WTC11 (cell line): Measurements from ENCODE around the gene CWF19L2. TPM values are rescaled to one million over a fixed set of nuclear protein-coding genes. Genes with fewer than 3 reads are reported as not detected.

ENCODE experiments used
- ATAC-seq: fragments of 200-7000 bp; cut with Tn5 transposase; 2 replicates; pipeline ENCODE4 v1.10.0; 2021; ENCODE audit warnings: mild to moderate bottlenecking, moderate library complexity
- CTCF ChIA-PET: fragments of 300-600 bp; sonication (Branson Sonifier 250); formaldehyde crosslinking; loops from one replicate; lab custom pipeline; 2021; ENCODE audit warnings: antibody characterized with exemption; lab: Charles Lee
- POLR2A ChIA-PET: fragments of 350-600 bp; sonication (Branson Sonifier 250); formaldehyde crosslinking; loops from one replicate; lab custom pipeline; 2021; ENCODE audit warnings: antibody characterized with exemption; lab: Charles Lee
- DNase-seq: peaks from one replicate; pipeline ENCODE4 v3.0.0; 2021; ENCODE audit warnings: low spot score
- H3K27ac Mint-ChIP-seq: 2 replicates; pipeline ENCODE4 v1.8.0; 2021; ENCODE audit warnings: mixed read lengths
- H3K27me3 Mint-ChIP-seq: 2 replicates; pipeline ENCODE4 v1.8.0; 2021; ENCODE audit warnings: low read depth, mild to moderate bottlenecking, moderate library complexity, mixed read lengths
- H3K36me3 Mint-ChIP-seq: 2 replicates; pipeline ENCODE4 v1.8.0; 2021; ENCODE audit warnings: mixed read lengths
- H3K4me1 Mint-ChIP-seq: 2 replicates; pipeline ENCODE4 v1.8.0; 2022; ENCODE audit warnings: mixed read lengths
- H3K4me3 Mint-ChIP-seq: 2 replicates; pipeline ENCODE4 v1.8.0; 2021; ENCODE audit warnings: mild to moderate bottlenecking, moderate library complexity, mixed read lengths
- H3K9me3 Mint-ChIP-seq: 2 replicates; pipeline ENCODE4 v1.8.0; 2021; ENCODE audit warnings: mixed read lengths
- CBFB ChIP-seq: sonication (generic); formaldehyde crosslinking; IDR thresholded peaks from 2 replicates; pipeline ENCODE4 v1.8.1; 2022; ENCODE audit warnings: mild to moderate bottlenecking, low read depth, missing genetic modification reagents
- IRF2 ChIP-seq: sonication (generic); formaldehyde crosslinking; IDR thresholded peaks from 2 replicates; pipeline ENCODE4 v1.8.0; 2022; ENCODE audit warnings: low read depth, missing genetic modification reagents, borderline replicate concordance
- JUN ChIP-seq: sonication (generic); formaldehyde crosslinking; IDR thresholded peaks from 2 replicates; pipeline ENCODE4 v1.8.0; 2023; ENCODE audit warnings: mild to moderate bottlenecking, missing genetic modification reagents
- NFE2L1 ChIP-seq: sonication (generic); formaldehyde crosslinking; IDR thresholded peaks from 2 replicates; pipeline ENCODE4 v1.8.1; 2023; ENCODE audit warnings: missing genetic modification reagents
- NR2C2 ChIP-seq: sonication (generic); formaldehyde crosslinking; IDR thresholded peaks from 2 replicates; pipeline ENCODE4 v1.8.0; 2022; ENCODE audit warnings: mild to moderate bottlenecking, missing genetic modification reagents
- OVOL2 ChIP-seq: fragments of 250-450 bp; sonication (Bioruptor Pico); IDR thresholded peaks from 2 replicates; pipeline ENCODE4 v1.9.0; 2021; ENCODE audit warnings: mild to moderate bottlenecking, borderline replicate concordance
- RORB ChIP-seq: fragments of 250-450 bp; sonication (Bioruptor Pico); IDR thresholded peaks from 2 replicates; pipeline ENCODE4 v1.9.0; 2021; ENCODE audit warnings: mild to moderate bottlenecking
- SMAD4 ChIP-seq: sonication (generic); formaldehyde crosslinking; IDR thresholded peaks from 2 replicates; pipeline ENCODE4 v1.8.0; 2022; ENCODE audit warnings: mild to moderate bottlenecking, missing genetic modification reagents
- TCF7 ChIP-seq: sonication (generic); formaldehyde crosslinking; IDR thresholded peaks from 2 replicates; pipeline ENCODE4 v1.8.0; 2022; ENCODE audit warnings: mild to moderate bottlenecking, low read depth, missing genetic modification reagents, moderate library complexity
- TEAD4 ChIP-seq: sonication (generic); formaldehyde crosslinking; IDR thresholded peaks from 2 replicates; pipeline ENCODE4 v1.8.0; 2022; ENCODE audit warnings: mild to moderate bottlenecking, missing genetic modification reagents
- ZNF138 ChIP-seq: sonication (generic); formaldehyde crosslinking; conservative IDR thresholded peaks from 2 replicates; pipeline ENCODE4 v1.8.1; 2022; ENCODE audit warnings: mild to moderate bottlenecking, moderate library complexity, missing genetic modification reagents
- ZNF317 ChIP-seq: sonication (generic); formaldehyde crosslinking; IDR thresholded peaks from 2 replicates; pipeline ENCODE4 v1.8.1; 2023; ENCODE audit warnings: low read depth, mild to moderate bottlenecking, moderate library complexity, missing genetic modification reagents, borderline replicate concordance
- ZNF423 ChIP-seq: fragments of 250-450 bp; sonication (Bioruptor Pico); IDR thresholded peaks from 2 replicates; pipeline ENCODE4 v2.1.2; 2022; ENCODE audit warnings: mild to moderate bottlenecking, moderate library complexity
- total RNA-seq: library from RNA; stranded (reverse); gene quantifications from 3 replicates; pipeline ENCODE4 v1.2.3, GENCODE V29; 2021
- TF ChIP-seq, protein P1 (sequence below): sonication (generic); formaldehyde crosslinking; IDR thresholded peaks from 2 replicates; pipeline ENCODE4 v1.8.1; 2023; ENCODE audit warnings: mild to moderate bottlenecking, moderate library complexity, missing genetic modification reagents
- TF ChIP-seq, protein P2 (sequence below): sonication (generic); formaldehyde crosslinking; IDR thresholded peaks from 2 replicates; pipeline ENCODE4 v1.8.0; 2022; ENCODE audit warnings: mild to moderate bottlenecking, missing genetic modification reagents
- TF ChIP-seq, protein P3 (sequence below): sonication (generic); formaldehyde crosslinking; conservative IDR thresholded peaks from 2 replicates; pipeline ENCODE4 v1.8.1; 2023; ENCODE audit warnings: mild to moderate bottlenecking, low read depth, missing genetic modification reagents, moderate library complexity
- TF ChIP-seq, protein P4 (sequence below): fragments of 250-450 bp; sonication (Bioruptor Pico); IDR thresholded peaks from 2 replicates; pipeline ENCODE4 v1.9.0; 2021; ENCODE audit warnings: mild to moderate bottlenecking, borderline replicate concordance
- TF ChIP-seq, protein P5 (sequence below): sonication (generic); formaldehyde crosslinking; IDR thresholded peaks from 2 replicates; pipeline ENCODE4 v1.8.1; 2022; ENCODE audit warnings: mild to moderate bottlenecking, moderate library complexity, missing genetic modification reagents

CWF19L2 gene
- total RNA-seq, 1 experiment from 2014 or later = 16.2 TPM

DNA sequence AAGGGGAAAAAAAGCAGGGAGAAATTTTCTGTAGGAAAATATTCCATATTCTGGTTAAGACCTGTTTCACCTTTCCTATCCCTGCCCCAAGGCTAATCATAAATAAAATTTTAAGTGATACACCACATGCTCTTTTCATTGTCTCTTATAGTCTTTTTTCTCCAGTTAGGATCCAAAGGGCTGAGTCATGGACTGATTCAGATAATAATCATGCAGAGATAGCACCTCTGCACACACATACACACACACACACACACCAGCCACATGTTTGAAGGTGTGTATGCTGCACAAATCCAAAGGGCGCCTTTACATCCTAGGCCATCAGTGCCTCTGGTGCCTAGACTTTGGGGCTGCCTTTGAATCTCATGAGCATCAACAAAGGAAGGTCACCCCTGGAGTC, 35.5 kb upstream of the CWF19L2 start (continued):
- TF ChIP-seq, protein P1, sequence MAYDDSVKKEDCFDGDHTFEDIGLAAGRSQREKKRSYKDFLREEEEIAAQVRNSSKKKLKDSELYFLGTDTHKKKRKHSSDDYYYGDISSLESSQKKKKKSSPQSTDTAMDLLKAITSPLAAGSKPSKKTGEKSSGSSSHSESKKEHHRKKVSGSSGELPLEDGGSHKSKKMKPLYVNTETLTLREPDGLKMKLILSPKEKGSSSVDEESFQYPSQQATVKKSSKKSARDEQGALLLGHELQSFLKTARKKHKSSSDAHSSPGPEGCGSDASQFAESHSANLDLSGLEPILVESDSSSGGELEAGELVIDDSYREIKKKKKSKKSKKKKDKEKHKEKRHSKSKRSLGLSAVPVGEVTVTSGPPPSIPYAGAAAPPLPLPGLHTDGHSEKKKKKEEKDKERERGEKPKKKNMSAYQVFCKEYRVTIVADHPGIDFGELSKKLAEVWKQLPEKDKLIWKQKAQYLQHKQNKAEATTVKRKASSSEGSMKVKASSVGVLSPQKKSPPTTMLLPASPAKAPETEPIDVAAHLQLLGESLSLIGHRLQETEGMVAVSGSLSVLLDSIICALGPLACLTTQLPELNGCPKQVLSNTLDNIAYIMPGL (CRISPR knock-in tag) = no peak
- TF ChIP-seq, protein P2, sequence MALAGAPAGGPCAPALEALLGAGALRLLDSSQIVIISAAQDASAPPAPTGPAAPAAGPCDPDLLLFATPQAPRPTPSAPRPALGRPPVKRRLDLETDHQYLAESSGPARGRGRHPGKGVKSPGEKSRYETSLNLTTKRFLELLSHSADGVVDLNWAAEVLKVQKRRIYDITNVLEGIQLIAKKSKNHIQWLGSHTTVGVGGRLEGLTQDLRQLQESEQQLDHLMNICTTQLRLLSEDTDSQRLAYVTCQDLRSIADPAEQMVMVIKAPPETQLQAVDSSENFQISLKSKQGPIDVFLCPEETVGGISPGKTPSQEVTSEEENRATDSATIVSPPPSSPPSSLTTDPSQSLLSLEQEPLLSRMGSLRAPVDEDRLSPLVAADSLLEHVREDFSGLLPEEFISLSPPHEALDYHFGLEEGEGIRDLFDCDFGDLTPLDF (CRISPR knock-in tag) = no peak

DNA sequence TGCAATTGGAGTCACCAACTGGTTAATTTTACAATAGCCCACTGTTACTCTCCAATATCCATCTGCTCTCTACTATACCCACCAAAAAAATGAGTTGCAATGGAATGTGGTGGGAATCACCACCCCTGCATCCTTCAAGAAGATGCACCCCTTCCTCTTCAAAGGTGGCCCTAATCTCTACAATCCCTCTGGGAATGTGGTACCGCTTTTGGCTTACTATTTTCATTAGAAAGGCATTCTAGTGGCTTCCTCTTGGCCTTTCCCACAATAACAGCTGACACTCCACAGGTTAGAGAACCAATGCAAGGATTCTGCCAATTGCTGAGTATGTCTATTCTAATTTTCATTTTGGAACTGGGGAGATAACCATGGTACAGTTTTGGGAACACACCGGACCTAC, 33.2 kb upstream of the CWF19L2 start:
- no peak overlapping the region for H3K27ac Mint-ChIP-seq
- no peaks in the 10 kb centered on the region for H3K36me3 Mint-ChIP-seq
- H3K9me3 Mint-ChIP-seq = peaks cover 5% of the 10 kb centered on the region
- no peaks in the 10 kb centered on the region for H3K27me3 Mint-ChIP-seq
- ATAC-seq = no peak
- no peak for DNase-seq
- no peak overlapping the region for H3K4me3 Mint-ChIP-seq
- CTCF ChIA-PET = interaction anchor here (0.7 kb wide), 1 partner anchor 293 kb away, joined by 3 read pairs; no protein-coding TSS in a partner anchor
- POLR2A ChIA-PET = no interaction called here
- TF ChIP-seq RORB (CRISPR knock-in tag) = no peak
- TF ChIP-seq, protein P3, sequence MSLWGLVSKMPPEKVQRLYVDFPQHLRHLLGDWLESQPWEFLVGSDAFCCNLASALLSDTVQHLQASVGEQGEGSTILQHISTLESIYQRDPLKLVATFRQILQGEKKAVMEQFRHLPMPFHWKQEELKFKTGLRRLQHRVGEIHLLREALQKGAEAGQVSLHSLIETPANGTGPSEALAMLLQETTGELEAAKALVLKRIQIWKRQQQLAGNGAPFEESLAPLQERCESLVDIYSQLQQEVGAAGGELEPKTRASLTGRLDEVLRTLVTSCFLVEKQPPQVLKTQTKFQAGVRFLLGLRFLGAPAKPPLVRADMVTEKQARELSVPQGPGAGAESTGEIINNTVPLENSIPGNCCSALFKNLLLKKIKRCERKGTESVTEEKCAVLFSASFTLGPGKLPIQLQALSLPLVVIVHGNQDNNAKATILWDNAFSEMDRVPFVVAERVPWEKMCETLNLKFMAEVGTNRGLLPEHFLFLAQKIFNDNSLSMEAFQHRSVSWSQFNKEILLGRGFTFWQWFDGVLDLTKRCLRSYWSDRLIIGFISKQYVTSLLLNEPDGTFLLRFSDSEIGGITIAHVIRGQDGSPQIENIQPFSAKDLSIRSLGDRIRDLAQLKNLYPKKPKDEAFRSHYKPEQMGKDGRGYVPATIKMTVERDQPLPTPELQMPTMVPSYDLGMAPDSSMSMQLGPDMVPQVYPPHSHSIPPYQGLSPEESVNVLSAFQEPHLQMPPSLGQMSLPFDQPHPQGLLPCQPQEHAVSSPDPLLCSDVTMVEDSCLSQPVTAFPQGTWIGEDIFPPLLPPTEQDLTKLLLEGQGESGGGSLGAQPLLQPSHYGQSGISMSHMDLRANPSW (CRISPR knock-in tag) = no peak
- no peak for TF ChIP-seq JUN (CRISPR knock-in tag)
- TF ChIP-seq, protein P1 (CRISPR knock-in tag) = no peak
- TF ChIP-seq TCF7 (CRISPR knock-in tag) = no peak
- no peak for TF ChIP-seq NFE2L1 (CRISPR knock-in tag)
- no peak for TF ChIP-seq TEAD4 (CRISPR knock-in tag)
- TF ChIP-seq NR2C2 (CRISPR knock-in tag) = no peak
- no peak for TF ChIP-seq ZNF317 (CRISPR knock-in tag)
- TF ChIP-seq, protein P4, sequence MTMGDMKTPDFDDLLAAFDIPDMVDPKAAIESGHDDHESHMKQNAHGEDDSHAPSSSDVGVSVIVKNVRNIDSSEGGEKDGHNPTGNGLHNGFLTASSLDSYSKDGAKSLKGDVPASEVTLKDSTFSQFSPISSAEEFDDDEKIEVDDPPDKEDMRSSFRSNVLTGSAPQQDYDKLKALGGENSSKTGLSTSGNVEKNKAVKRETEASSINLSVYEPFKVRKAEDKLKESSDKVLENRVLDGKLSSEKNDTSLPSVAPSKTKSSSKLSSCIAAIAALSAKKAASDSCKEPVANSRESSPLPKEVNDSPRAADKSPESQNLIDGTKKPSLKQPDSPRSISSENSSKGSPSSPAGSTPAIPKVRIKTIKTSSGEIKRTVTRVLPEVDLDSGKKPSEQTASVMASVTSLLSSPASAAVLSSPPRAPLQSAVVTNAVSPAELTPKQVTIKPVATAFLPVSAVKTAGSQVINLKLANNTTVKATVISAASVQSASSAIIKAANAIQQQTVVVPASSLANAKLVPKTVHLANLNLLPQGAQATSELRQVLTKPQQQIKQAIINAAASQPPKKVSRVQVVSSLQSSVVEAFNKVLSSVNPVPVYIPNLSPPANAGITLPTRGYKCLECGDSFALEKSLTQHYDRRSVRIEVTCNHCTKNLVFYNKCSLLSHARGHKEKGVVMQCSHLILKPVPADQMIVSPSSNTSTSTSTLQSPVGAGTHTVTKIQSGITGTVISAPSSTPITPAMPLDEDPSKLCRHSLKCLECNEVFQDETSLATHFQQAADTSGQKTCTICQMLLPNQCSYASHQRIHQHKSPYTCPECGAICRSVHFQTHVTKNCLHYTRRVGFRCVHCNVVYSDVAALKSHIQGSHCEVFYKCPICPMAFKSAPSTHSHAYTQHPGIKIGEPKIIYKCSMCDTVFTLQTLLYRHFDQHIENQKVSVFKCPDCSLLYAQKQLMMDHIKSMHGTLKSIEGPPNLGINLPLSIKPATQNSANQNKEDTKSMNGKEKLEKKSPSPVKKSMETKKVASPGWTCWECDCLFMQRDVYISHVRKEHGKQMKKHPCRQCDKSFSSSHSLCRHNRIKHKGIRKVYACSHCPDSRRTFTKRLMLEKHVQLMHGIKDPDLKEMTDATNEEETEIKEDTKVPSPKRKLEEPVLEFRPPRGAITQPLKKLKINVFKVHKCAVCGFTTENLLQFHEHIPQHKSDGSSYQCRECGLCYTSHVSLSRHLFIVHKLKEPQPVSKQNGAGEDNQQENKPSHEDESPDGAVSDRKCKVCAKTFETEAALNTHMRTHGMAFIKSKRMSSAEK (CRISPR knock-in tag) = no peak
- no peak for TF ChIP-seq CBFB (CRISPR knock-in tag)
- no peak for TF ChIP-seq IRF2 (CRISPR knock-in tag)
- no peak for TF ChIP-seq ZNF423 (CRISPR knock-in tag)
- TF ChIP-seq ZNF138 (CRISPR knock-in tag) = no peak
- no peak for TF ChIP-seq OVOL2
- TF ChIP-seq, protein P5, sequence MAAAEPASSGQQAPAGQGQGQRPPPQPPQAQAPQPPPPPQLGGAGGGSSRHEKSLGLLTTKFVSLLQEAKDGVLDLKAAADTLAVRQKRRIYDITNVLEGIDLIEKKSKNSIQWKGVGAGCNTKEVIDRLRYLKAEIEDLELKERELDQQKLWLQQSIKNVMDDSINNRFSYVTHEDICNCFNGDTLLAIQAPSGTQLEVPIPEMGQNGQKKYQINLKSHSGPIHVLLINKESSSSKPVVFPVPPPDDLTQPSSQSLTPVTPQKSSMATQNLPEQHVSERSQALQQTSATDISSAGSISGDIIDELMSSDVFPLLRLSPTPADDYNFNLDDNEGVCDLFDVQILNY = no peak
- TF ChIP-seq SMAD4 (CRISPR knock-in tag) = no peak
- H3K4me1 Mint-ChIP-seq = no peaks in the 10 kb centered on the region
